K562 (cell line): ENCODE results near the gene NXF1. TPM values are rescaled to one million over a fixed set of nuclear protein-coding genes. Genes with fewer than 3 reads are reported as not detected.

Source experiments
- GATAD2B ChIP-seq: fragments of 450-650 bp; IDR thresholded peaks from 2 replicates; pipeline ENCODE4 v1.6.1; 2017; ENCODE audit warnings: mild to moderate bottlenecking, borderline replicate concordance
- MGA ChIP-seq: fragments of 450-650 bp; IDR thresholded peaks from 2 replicates; pipeline ENCODE4 v1.6.1; 2016; ENCODE audit warnings: mild to moderate bottlenecking, moderate library complexity
- NUFIP1 ChIP-seq: fragments of 450-650 bp; IDR thresholded peaks from 2 replicates; pipeline ENCODE4 v1.6.1; 2018; ENCODE audit not compliant: partially characterized antibody
- PRMT5 ChIP-seq: sonication (generic); formaldehyde crosslinking; IDR thresholded peaks from 2 replicates; pipeline ENCODE4 v1.5.0; 2020; ENCODE audit warnings: missing genetic modification reagents
- PTTG1 ChIP-seq: fragments of 450-650 bp; IDR thresholded peaks from 2 replicates; pipeline ENCODE4 v1.6.1; 2016; ENCODE audit warnings: low read depth, mild to moderate bottlenecking, missing genetic modification characterization, missing compliant biosample characterization
- RBM15 ChIP-seq: fragments of 200-400 bp; formaldehyde crosslinking; IDR thresholded peaks from 2 replicates; pipeline ENCODE4 v1.6.1; 2018; ENCODE audit warnings: mild to moderate bottlenecking, low read length, moderate library complexity; ENCODE audit not compliant: insufficient read depth
- RNF219 ChIP-seq: fragments of 250-450 bp; sonication (Bioruptor Pico); IDR thresholded peaks from 2 replicates; pipeline ENCODE4 v1.5.0; 2022; ENCODE audit warnings: mild to moderate bottlenecking
- TAF1 ChIP-seq: IDR thresholded peaks from 2 replicates; pipeline ENCODE4 v1.6.1; 2011; ENCODE audit warnings: mild to moderate bottlenecking, low read length, moderate library complexity; ENCODE audit not compliant: insufficient read depth, control insufficient read depth, severe bottlenecking; ENCODE audit errors: extremely low read depth
- TCF15 ChIP-seq: fragments of 250-450 bp; sonication (Bioruptor Pico); IDR thresholded peaks from 2 replicates; pipeline ENCODE4 v1.8.0; 2022; ENCODE audit warnings: moderate library complexity, mild to moderate bottlenecking, inconsistent platforms
- ZNF740 ChIP-seq, 3 experiments: fragments of 200-800 bp in 1 of 3; sonication (Bioruptor generic) in 1 of 3; sonication (generic) in 1 of 3; formaldehyde crosslinking in 1 of 3; IDR thresholded peaks; 2 replicates each; pipeline versions ENCODE4 v1.6.1 to v1.8.0; 2016 to 2022; ENCODE audit warnings: mild to moderate bottlenecking in 2 of 3, missing compliant biosample characterization in 2 of 3, missing genetic modification characterization in 2 of 3, missing genetic modification reagents in 1 of 3
- ZNF76 ChIP-seq: fragments of 250-450 bp; sonication (Bioruptor Pico); IDR thresholded peaks from 2 replicates; pipeline ENCODE4 v1.4.0; 2020; ENCODE audit warnings: mild to moderate bottlenecking, moderate library complexity, borderline replicate concordance
- polyA plus RNA-seq, 8 experiments: library from polyadenylated mRNA; depleted of rRNA in 4 of 8; stranded (reverse) in 5 of 8; unstranded in 3 of 8; fragments of >200 nt; fragmentation: Nextera tagmentation in 2 of 8; fragmentation: Illumina TruSeq in 1 of 8; extraction: Ambion mirVana in 2 of 8; extraction: Trizol in 1 of 8; gene quantifications; 2 replicates each; pipeline versions ENCODE4 v1.2.1 to v1.2.3, GENCODE V29; 2011 to 2014; ENCODE audit warnings: inconsistent platforms in 1 of 8, missing spikeins in 1 of 8
- total RNA-seq, 7 experiments: library from RNA; depleted of rRNA in 6 of 7; stranded (reverse); fragments of >200 nt in 6 of 7; fragmentation: Illumina TruSeq in 2 of 7; extraction: Trizol in 2 of 7; gene quantifications; 2 replicates each; pipeline versions ENCODE4 v1.2.1 to v1.2.3, GENCODE V29; 2011 to 2021; ENCODE audit warnings: low replicate concordance in 1 of 7

NXF1 gene
- total and polyA plus RNA-seq, 9 of the 15 experiments (the other 6 are each of a cell fraction or from before 2014, with no cell fraction given), result 18.1 to 98.3 (median 35.8) TPM

- no peak for TF ChIP-seq ZNF76 (CRISPR knock-in tag)
- TF ChIP-seq TCF15 (CRISPR knock-in tag), result no peak
- TF ChIP-seq RNF219 (CRISPR knock-in tag), result peak; percentile 69; the same call in 1 of the 2 replicates
- no peak for TF ChIP-seq PRMT5
- TF ChIP-seq MGA, result no peak
- TF ChIP-seq GATAD2B, result no peak
- peak; percentile 84 for TF ChIP-seq TAF1
- TF ChIP-seq NUFIP1, result no peak
- no peak; the same call in 1 of the 2 replicates for TF ChIP-seq ZNF740 (CRISPR knock-in tag; IDR thresholded peaks at IDR 0.05)
- TF ChIP-seq ZNF740 (tag; IDR thresholded peaks at IDR 0.05), result no peak
- TF ChIP-seq PTTG1 (tag), result no peak
- TF ChIP-seq RBM15, result no peak
Measured at GRCh38 chr11:62791501-62792201, 13.6 kb downstream of the NXF1 start, which contains the start of gene TMEM223 (continued).
